ENCODE data around the gene SI.

Gene SI

GRCh38 chr3:165078293-165078692, at the start of gene SI:
TSS of gene SI (minus strand) at chr3:165078496. CDS start at chr3:165076012, 2,484 bp downstream.
- H3K36me3 ChIP-seq, result no peaks in the 10 kb centered on the region
- H3K27me3 ChIP-seq, result no peaks in the 10 kb centered on the region
- no peak within 1 kb of the TSS for H3K9ac ChIP-seq
- no peak within 1 kb of the TSS for H3K27ac ChIP-seq
- no peak within 1 kb of the TSS for H3K4me2 ChIP-seq
- H3K9me3 ChIP-seq, result no peaks in the 10 kb centered on the region
- TF ChIP-seq Cebpa-rat (IDR thresholded peaks at IDR 0.05), result no peak
- no peaks in the 10 kb centered on the region for H3K4me1 ChIP-seq
- H3K4me3 ChIP-seq, result no peak within 1 kb of the TSS
- H4K20me1 ChIP-seq, result no peaks in the 10 kb centered on the region

- no peak for TF ChIP-seq Cebpa-rat (IDR thresholded peaks at IDR 0.05)
- no peak overlapping the region for H3K9ac ChIP-seq
Measured at GRCh38 chr3:165125836-165126235, 47.5 kb upstream of the SI start.

GRCh38 chr3:165111401-165111800, 33.1 kb upstream of the SI start:
- Histone ChIP-seq H3K27me3 (no peaks in the 10 kb centered on the region), H3K9me3 (no peaks in the 10 kb centered on the region), H3K4me1 (no peaks in the 10 kb centered on the region), H3K36me3 (no peaks in the 10 kb centered on the region), H4K20me1 (no peaks in the 10 kb centered on the region), H3K27ac (no peak overlapping the region), H3K9ac (no peak overlapping the region), H3K4me3 (no peak overlapping the region), H3K4me2 (no peak overlapping the region)
- no peak for TF ChIP-seq Cebpa-rat (IDR thresholded peaks at IDR 0.05)

More at GRCh38 chr3:165125836-165126235, 47.5 kb upstream of the SI start:
- no peaks in the 10 kb centered on the region for H4K20me1 ChIP-seq
- H3K9me3 ChIP-seq, result no peaks in the 10 kb centered on the region
- no peak overlapping the region for H3K4me3 ChIP-seq
- H3K4me1 ChIP-seq, result no peaks in the 10 kb centered on the region
- no peaks in the 10 kb centered on the region for H3K36me3 ChIP-seq
- no peaks in the 10 kb centered on the region for H3K27me3 ChIP-seq
- H3K27ac ChIP-seq, result no peak overlapping the region
- no peak overlapping the region for H3K4me2 ChIP-seq

GRCh38 chr3:165103616-165104015, 25.3 kb upstream of the SI start:
- Histone ChIP-seq H3K9ac (no peak overlapping the region), H3K4me1 (no peaks in the 10 kb centered on the region), H3K4me2 (no peak overlapping the region), H3K4me3 (no peak overlapping the region), H4K20me1 (no peaks in the 10 kb centered on the region), H3K9me3 (no peaks in the 10 kb centered on the region), H3K36me3 (no peaks in the 10 kb centered on the region), H3K27ac (no peak overlapping the region), H3K27me3 (no peaks in the 10 kb centered on the region)
- TF ChIP-seq Cebpa-rat (IDR thresholded peaks at IDR 0.05), result no peak

GRCh38 chr3:165082650-165083049, 4.4 kb upstream of the SI start:
- Histone ChIP-seq H3K36me3 (no peaks in the 10 kb centered on the region), H3K27ac (no peak overlapping the region), H3K9me3 (no peaks in the 10 kb centered on the region), H3K4me2 (no peak overlapping the region), H3K4me3 (no peak overlapping the region), H3K27me3 (no peaks in the 10 kb centered on the region), H3K4me1 (no peaks in the 10 kb centered on the region), H3K9ac (no peak overlapping the region), H4K20me1 (no peaks in the 10 kb centered on the region)
- no peak for TF ChIP-seq Cebpa-rat (IDR thresholded peaks at IDR 0.05)

- Histone ChIP-seq H3K27ac (no peak overlapping the region), H3K27me3 (no peaks in the 10 kb centered on the region), H3K4me2 (no peak overlapping the region), H3K36me3 (no peaks in the 10 kb centered on the region), H3K9me3 (no peaks in the 10 kb centered on the region), H3K9ac (no peak overlapping the region), H3K4me3 (no peak overlapping the region), H3K4me1 (no peaks in the 10 kb centered on the region), H4K20me1 (no peaks in the 10 kb centered on the region)
- TF ChIP-seq Cebpa-rat (IDR thresholded peaks at IDR 0.05), result no peak
Measured at GRCh38 chr3:165081183-165081582, 2.9 kb upstream of the SI start.

GRCh38 chr3:165075695-165076094, 2.6 kb downstream of the SI start:
- no peaks in the 10 kb centered on the region for H4K20me1 ChIP-seq
- TF ChIP-seq Cebpa-rat (IDR thresholded peaks at IDR 0.05), result no peak
- no peak overlapping the region for H3K27ac ChIP-seq
- H3K4me1 ChIP-seq, result no peaks in the 10 kb centered on the region
- H3K4me2 ChIP-seq, result no peak overlapping the region
- no peak overlapping the region for H3K4me3 ChIP-seq
- no peak overlapping the region for H3K9ac ChIP-seq
- H3K9me3 ChIP-seq, result no peaks in the 10 kb centered on the region
- H3K36me3 ChIP-seq, result no peaks in the 10 kb centered on the region
- no peaks in the 10 kb centered on the region for H3K27me3 ChIP-seq

- Histone ChIP-seq H3K4me2 (no peak overlapping the region), H3K4me1 (no peaks in the 10 kb centered on the region), H3K27ac (no peak overlapping the region), H3K9me3 (no peaks in the 10 kb centered on the region), H3K27me3 (no peaks in the 10 kb centered on the region), H3K9ac (no peak overlapping the region), H4K20me1 (no peaks in the 10 kb centered on the region), H3K36me3 (no peaks in the 10 kb centered on the region), H3K4me3 (no peak overlapping the region)
- TF ChIP-seq Cebpa-rat (IDR thresholded peaks at IDR 0.05), result no peak
Measured at GRCh38 chr3:165070682-165071081, 7.6 kb downstream of the SI start.

- H3K9ac ChIP-seq, result no peak overlapping the region
- H3K27ac ChIP-seq, result no peak overlapping the region
- no peaks in the 10 kb centered on the region for H3K4me1 ChIP-seq
- no peaks in the 10 kb centered on the region for H4K20me1 ChIP-seq
- H3K36me3 ChIP-seq, result no peaks in the 10 kb centered on the region
- H3K4me2 ChIP-seq, result no peak overlapping the region
- no peak overlapping the region for H3K4me3 ChIP-seq
- no peaks in the 10 kb centered on the region for H3K9me3 ChIP-seq
- no peaks in the 10 kb centered on the region for H3K27me3 ChIP-seq
- no peak for TF ChIP-seq Cebpa-rat (IDR thresholded peaks at IDR 0.05)
Measured at GRCh38 chr3:165056510-165056909, 21.8 kb downstream of the SI start.

GRCh38 chr3:165040186-165040585, 38.1 kb downstream of the SI start:
- no peaks in the 10 kb centered on the region for H3K27me3 ChIP-seq
- no peak overlapping the region for H3K4me3 ChIP-seq
- no peak overlapping the region for H3K27ac ChIP-seq
- H3K4me1 ChIP-seq, result no peaks in the 10 kb centered on the region
- no peaks in the 10 kb centered on the region for H3K36me3 ChIP-seq
- no peaks in the 10 kb centered on the region for H3K9me3 ChIP-seq
- no peaks in the 10 kb centered on the region for H4K20me1 ChIP-seq
- no peak overlapping the region for H3K9ac ChIP-seq
- H3K4me2 ChIP-seq, result no peak overlapping the region
- TF ChIP-seq Cebpa-rat (IDR thresholded peaks at IDR 0.05), result no peak

GRCh38 chr3:165011557-165011956, 66.7 kb downstream of the SI start:
- TF ChIP-seq Cebpa-rat (IDR thresholded peaks at IDR 0.05), result no peak
- no peaks in the 10 kb centered on the region for H3K36me3 ChIP-seq

More at GRCh38 chr3:165011557-165011956, 66.7 kb downstream of the SI start:
- Histone ChIP-seq H3K27ac (no peak overlapping the region), H3K27me3 (no peaks in the 10 kb centered on the region), H3K4me1 (no peaks in the 10 kb centered on the region), H3K9me3 (no peaks in the 10 kb centered on the region), H4K20me1 (no peaks in the 10 kb centered on the region), H3K4me2 (no peak overlapping the region), H3K4me3 (no peak overlapping the region), H3K9ac (no peak overlapping the region)
